Heart right ventricle (tissue), 16 donors: ENCODE data around the gene TMEM63C. TPM values are rescaled to one million over a fixed set of nuclear protein-coding genes. Genes with fewer than 3 reads are reported as not detected.

ENCODE experiments used
- ATAC-seq, 8 donors: fragments of 200-7000 bp; cut with Tn5 transposase; one replicate each; pipeline ENCODE4 v1.9.1; 2020; ENCODE audit warnings: mild to moderate bottlenecking in 8 of 8, moderate library complexity in 8 of 8, moderate number of reproducible peaks in 1 of 8
- DNase-seq, 2 donors: peaks; one replicate each; pipeline ENCODE4 v3.0.0-alpha.2; 2020
- H3K27ac ChIP-seq, 10 donors: fragments of 200-600 bp; sonication (generic) in 2 of 10; one replicate each; pipeline versions ENCODE4 v1.5.0 to v1.8.0; 2020 to 2022; ENCODE audit warnings: mild to moderate bottlenecking in 3 of 10
- H3K27me3 ChIP-seq, 7 donors: fragments of 200-600 bp; one replicate each; pipeline ENCODE4 v1.8.0; 2021 to 2022; ENCODE audit warnings: mild to moderate bottlenecking in 2 of 7
- H3K36me3 ChIP-seq, 9 donors: fragments of 200-600 bp; sonication (generic) in 1 of 9; one replicate each; pipeline versions ENCODE4 v1.5.0 to v1.8.0; 2020 to 2022; ENCODE audit warnings: mild to moderate bottlenecking in 2 of 9
- H3K4me1 ChIP-seq, 9 donors: fragments of 200-600 bp; sonication (generic) in 1 of 9; one replicate each; pipeline versions ENCODE4 v1.5.0 to v1.8.0; 2020 to 2022; ENCODE audit warnings: mild to moderate bottlenecking in 4 of 9
- H3K4me3 ChIP-seq, 10 donors: fragments of 200-600 bp; sonication (generic) in 2 of 10; one replicate each; pipeline versions ENCODE4 v1.5.0 to v1.8.0; 2020 to 2022; ENCODE audit warnings: mild to moderate bottlenecking in 7 of 10, moderate library complexity in 2 of 10
- H3K9me3 ChIP-seq, 11 donors: fragments of 200-600 bp in 10 of 11; sonication (generic) in 2 of 11; one replicate each; pipeline versions ENCODE4 v1.5.0 to v1.8.0; 2013 to 2022; ENCODE audit warnings: mild to moderate bottlenecking in 2 of 11, control low read depth in 1 of 11, moderate library complexity in 1 of 11
- WGBS, 2 donors: extraction: QIAGEN DNeasy Blood & Tissue Kit; methylation state at CpG; one replicate each; pipeline ENCODE4 v1.1.7; 2013; ENCODE audit warnings: inconsistent platforms in 1 of 2; 5-methylcytosine and 5-hydroxymethylcytosine counted together
- intact Hi-C, 10 donors: fragments of 100-400 bp; cut with DNase I; formaldehyde crosslinking; loops; one replicate each; pipeline versions ENCODE4 v1.11.1 to v1.14.2; 2022
- polyA plus RNA-seq, 2 donors: library from polyadenylated mRNA; stranded (reverse); fragments of 200-250 nt; gene quantifications; one replicate each; pipeline ENCODE4 v1.2.3, GENCODE V29; 2013
- total RNA-seq, 10 donors: library from RNA; stranded (reverse); fragmentation: NEBNext Ultra II Directional in 3 of 10; extraction: Animal tissue kit (Norgen Biotek cat#: 25700) in 3 of 10; gene quantifications; one replicate each; pipeline versions ENCODE4 v1.2.1 to v1.2.4, GENCODE V29; 2021 to 2023
- TF ChIP-seq, protein P1 (sequence below), 9 donors: fragments of 200-600 bp; sonication (generic) in 2 of 9; IDR thresholded peaks; one replicate each; pipeline versions ENCODE4 v1.5.0 to v1.8.0; 2021 to 2022; ENCODE audit warnings: antibody characterized with exemption in 9 of 9, mild to moderate bottlenecking in 5 of 9, moderate library complexity in 1 of 9
- donor health status: Arrhythmogenic right ventricular cardiomyopathy.
- donor health status: ischemic (EF 13 %, LVEDD 7.1; RV severe dilation, severe dysfunction).
- donor health status: healthy with polysubstance abuse.
- donor health status: DM: no; HTN: yes; CAD: no.
- donor health status: DM: no; HTN: no; CAD: no.
- donor health status: ischemic (EF 25% LVEDD 6.9; RV normal size, moderate dysfunction).
- donor health status: ischemic (EF 25% LVEDD 5.7; RV mildly dilated, moderate dysfunction).
- donor health status: healthy.
- donor health status: DM: yes; HTN: yes; CAD: no.
- donor health status: Ischemic cardiomyopathy.
- donor health status: ischemic (EF 35%, LVEDD 5.7; RV mildly dilated, moderate dysfunction).
- donor health status: nonischemic (EF 11% LVEDD 7.7; RV severe dilation, severe dysfunction).
- donor health status: DM: yes; HTN: yes; CAD: no.
- donor health status: PGD.
- donor health status: ischemic (EF 29% LVEDD 5.4; RV normal size, mild dysfunction).
- donor health status: nonischemic (EF 23%, LVEDD 6.1; RV moderate dilation, normal function).

TMEM63C gene
- total and polyA plus RNA-seq, 12 donors: under 0.01 to 7.2 (median 0.53) TPM

GRCh38 chr14:77243853-77244252 lies 62.3 kb downstream of the TMEM63C start:
- Histone ChIP-seq H3K4me3 (no peak overlapping the region), H3K36me3 (no peaks in the 10 kb centered on the region), H3K9me3 (no peaks in the 10 kb centered on the region), H3K27me3 (peaks cover 0 to 2% (median 0%) of the 10 kb centered on the region in 7 donors), H3K4me1 (no peaks in the 10 kb centered on the region), H3K27ac (no peak overlapping the region)
- TF ChIP-seq, protein P1, sequence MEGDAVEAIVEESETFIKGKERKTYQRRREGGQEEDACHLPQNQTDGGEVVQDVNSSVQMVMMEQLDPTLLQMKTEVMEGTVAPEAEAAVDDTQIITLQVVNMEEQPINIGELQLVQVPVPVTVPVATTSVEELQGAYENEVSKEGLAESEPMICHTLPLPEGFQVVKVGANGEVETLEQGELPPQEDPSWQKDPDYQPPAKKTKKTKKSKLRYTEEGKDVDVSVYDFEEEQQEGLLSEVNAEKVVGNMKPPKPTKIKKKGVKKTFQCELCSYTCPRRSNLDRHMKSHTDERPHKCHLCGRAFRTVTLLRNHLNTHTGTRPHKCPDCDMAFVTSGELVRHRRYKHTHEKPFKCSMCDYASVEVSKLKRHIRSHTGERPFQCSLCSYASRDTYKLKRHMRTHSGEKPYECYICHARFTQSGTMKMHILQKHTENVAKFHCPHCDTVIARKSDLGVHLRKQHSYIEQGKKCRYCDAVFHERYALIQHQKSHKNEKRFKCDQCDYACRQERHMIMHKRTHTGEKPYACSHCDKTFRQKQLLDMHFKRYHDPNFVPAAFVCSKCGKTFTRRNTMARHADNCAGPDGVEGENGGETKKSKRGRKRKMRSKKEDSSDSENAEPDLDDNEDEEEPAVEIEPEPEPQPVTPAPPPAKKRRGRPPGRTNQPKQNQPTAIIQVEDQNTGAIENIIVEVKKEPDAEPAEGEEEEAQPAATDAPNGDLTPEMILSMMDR (IDR thresholded peaks at IDR 0.05): no peak
- WGBS, 2 donors: 72 to 81% methylated on average over 4 of the region's 4 CpGs
- ATAC-seq (no peak), DNase-seq (no peak)
- intact Hi-C loops: no loop called here

- 71 to 79% methylated on average over 4 of the region's 4 CpGs for WGBS, 2 donors
Measured at GRCh38 chr14:77245820-77246219, 64.2 kb downstream of the TMEM63C start.

DNA sequence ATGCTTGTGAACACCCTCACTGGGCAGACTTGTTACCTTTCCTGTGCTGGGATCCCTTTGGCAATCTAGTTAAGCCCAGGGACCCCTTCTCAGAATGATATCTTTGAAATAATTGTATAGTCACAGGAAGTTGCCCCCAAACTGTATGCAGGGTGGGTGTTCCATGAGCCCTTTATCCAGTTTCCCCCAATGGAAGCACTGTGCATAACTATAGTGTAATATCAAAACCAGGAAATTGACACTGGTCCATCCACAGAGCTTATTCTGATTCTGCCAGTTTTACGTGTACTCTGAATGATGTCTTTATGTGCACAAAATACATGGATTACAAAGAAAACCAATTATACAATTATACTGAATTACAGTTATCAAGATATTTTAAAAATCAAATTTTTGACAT lies 65.2 kb downstream of the TMEM63C start:
- 85 to 94% methylated on average over 1 of the region's 1 CpG for WGBS, 2 donors
- Histone ChIP-seq H3K27me3 (no peaks in the 10 kb centered on the region), H3K36me3 (no peaks in the 10 kb centered on the region), H3K4me3 (no peak overlapping the region), H3K4me1 (no peaks in the 10 kb centered on the region), H3K27ac (no peak overlapping the region), H3K9me3 (no peaks in the 10 kb centered on the region)
- TF ChIP-seq, protein P1 (IDR thresholded peaks at IDR 0.05): no peak
- ATAC-seq (no peak), DNase-seq (no peak)
- intact Hi-C loops: no loop called here

More at GRCh38 chr14:77245820-77246219, 64.2 kb downstream of the TMEM63C start:
- ATAC-seq: no peak
- no peak for DNase-seq
- intact Hi-C loops: no loop called here
- Histone ChIP-seq H3K36me3 (no peaks in the 10 kb centered on the region), H3K9me3 (no peaks in the 10 kb centered on the region), H3K4me3 (no peak overlapping the region), H3K27me3 (no peaks in the 10 kb centered on the region), H3K27ac (no peak overlapping the region), H3K4me1 (no peaks in the 10 kb centered on the region)
- TF ChIP-seq, protein P1 (IDR thresholded peaks at IDR 0.05): no peak

DNA sequence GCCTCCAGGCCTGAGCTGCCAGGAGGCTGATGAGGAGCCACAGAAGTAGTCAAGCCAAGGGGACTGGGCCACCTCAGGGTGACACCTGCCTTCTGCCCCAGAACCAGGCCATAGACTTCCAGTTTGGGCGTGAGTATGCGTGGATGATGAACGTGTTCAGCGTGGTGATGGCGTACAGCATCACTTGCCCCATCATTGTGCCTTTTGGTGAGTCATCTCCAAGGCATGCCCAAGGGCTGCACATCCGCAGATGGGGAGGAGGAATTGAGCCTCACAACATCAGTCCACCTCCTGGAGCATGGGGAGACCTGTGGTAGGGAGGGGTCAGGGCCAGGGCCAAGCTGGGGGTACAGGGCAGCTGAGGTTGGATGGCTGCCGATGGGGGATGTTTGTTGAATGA lies 67.1 kb downstream of the TMEM63C start:
- intact Hi-C loops: no loop called here
- Histone ChIP-seq H3K36me3 (no peaks in the 10 kb centered on the region), H3K27me3 (peaks cover 0 to 12% (median 0%) of the 10 kb centered on the region in 7 donors), H3K27ac (no peak overlapping the region), H3K9me3 (no peaks in the 10 kb centered on the region), H3K4me1 (no peaks in the 10 kb centered on the region), H3K4me3 (no peak overlapping the region)
- WGBS, 2 donors: 87 to 90% methylated on average over 7 of the region's 7 CpGs
- DNase-seq (no peak), ATAC-seq (no peak)
- TF ChIP-seq, protein P1 (IDR thresholded peaks at IDR 0.05): no peak
